Right atrium auricular region (tissue), 2 donors: Measurements from ENCODE around the gene RAD23A. TPM values are rescaled to one million over a fixed set of nuclear protein-coding genes. Genes with fewer than 3 reads are reported as not detected.

ENCODE experiments used
- DNase-seq: peaks from one replicate; pipeline ENCODE4 v3.0.0-alpha.2; 2019; ENCODE audit warnings: low spot score
- H3K27ac ChIP-seq, 2 donors: fragments of 200-600 bp; sonication (generic); 1 replicate in 1 of 2; 2 replicates in 1 of 2; pipeline ENCODE4 v1.5.1; 2016 to 2019
- H3K27me3 ChIP-seq, 2 donors: fragments of 200-600 bp; sonication (generic); one replicate each; pipeline versions ENCODE4 v1.5.1 to v1.6.0; 2017 to 2019
- H3K36me3 ChIP-seq: fragments of 200-600 bp; sonication (generic); one replicate; pipeline ENCODE4 v1.5.1; 2016
- H3K4me1 ChIP-seq, 2 donors: fragments of 200-600 bp; sonication (generic); one replicate each; pipeline versions ENCODE4 v1.5.1 to v1.6.0; 2017 to 2019
- H3K4me3 ChIP-seq, 2 donors: fragments of 200-600 bp; sonication (generic); 1 replicate in 1 of 2; 2 replicates in 1 of 2; pipeline ENCODE4 v1.5.1; 2017 to 2019; ENCODE audit warnings: mild to moderate bottlenecking in 1 of 2, moderate library complexity in 1 of 2
- H3K9me3 ChIP-seq, 2 donors: fragments of 200-600 bp; sonication (generic); one replicate each; pipeline ENCODE4 v1.5.1; 2019
- total RNA-seq, 2 donors: library from RNA; depleted of rRNA; stranded (reverse); fragments of >200 nt; gene quantifications; one replicate each; pipeline ENCODE4 v1.1.0, GENCODE V29; 2016
- TF ChIP-seq, protein P1 (sequence below), 2 donors: fragments of 200-600 bp; sonication (generic); IDR thresholded peaks; one replicate each; pipeline ENCODE4 v1.5.1; 2019; ENCODE audit warnings: antibody characterized with exemption in 2 of 2

The RAD23A gene
- total RNA-seq, 2 donors from 2014 or later: 178 to 185 TPM

DNA sequence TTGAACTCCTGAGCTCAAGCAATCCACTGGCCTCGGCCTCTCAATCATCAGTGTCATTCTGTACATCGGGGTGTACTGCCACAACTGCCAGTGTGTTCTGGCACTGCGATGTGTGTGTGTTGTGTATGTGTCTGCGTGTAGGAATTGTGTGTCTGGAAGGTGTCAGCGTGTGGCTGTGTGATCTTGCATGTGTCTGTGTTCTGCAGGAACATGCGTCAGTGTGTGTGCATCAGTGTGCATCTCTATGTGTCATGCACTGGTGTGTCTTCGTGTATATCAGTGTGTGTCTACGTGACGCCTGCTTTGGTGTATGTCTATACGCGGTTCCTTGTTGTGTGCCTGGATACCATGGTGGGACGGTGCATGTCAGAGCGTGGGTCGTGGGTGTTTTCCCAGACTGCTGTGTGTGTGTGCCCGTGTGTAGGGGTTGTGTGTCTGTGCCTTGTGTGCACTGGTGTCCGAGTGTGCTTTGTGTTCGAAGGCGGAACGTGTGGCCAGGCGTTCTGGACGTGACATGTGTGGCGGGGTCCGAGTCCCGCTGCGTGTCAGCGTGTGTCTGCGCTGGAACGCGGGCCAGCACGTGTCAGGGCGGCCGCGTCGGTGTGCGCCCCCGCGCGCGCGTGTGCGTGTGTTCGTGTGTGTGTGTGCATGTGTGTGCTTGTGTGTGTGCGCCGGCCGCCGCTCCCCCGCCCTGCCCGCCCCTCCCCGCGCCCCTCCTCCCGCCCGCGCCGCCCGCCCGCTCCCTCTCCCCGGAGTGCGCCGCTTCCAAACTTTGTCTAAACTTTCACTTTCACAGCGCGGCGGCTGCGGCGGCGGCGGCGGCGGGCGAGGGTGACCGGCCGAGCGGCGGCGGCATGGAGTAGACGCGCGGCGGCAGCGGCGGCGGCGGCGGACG is 49.3 kb downstream of the RAD23A start, which contains the start of gene NFIX:
NFIX (plus strand) TSS at position 775 of the 895 bp plus-strand sequence. CDS start 363 bp downstream, outside the sequence.
- DNase-seq: no peak
- H3K27me3 ChIP-seq: no peaks in the 10 kb centered on the region
- H3K9me3 ChIP-seq: no peaks in the 10 kb centered on the region

DNA sequence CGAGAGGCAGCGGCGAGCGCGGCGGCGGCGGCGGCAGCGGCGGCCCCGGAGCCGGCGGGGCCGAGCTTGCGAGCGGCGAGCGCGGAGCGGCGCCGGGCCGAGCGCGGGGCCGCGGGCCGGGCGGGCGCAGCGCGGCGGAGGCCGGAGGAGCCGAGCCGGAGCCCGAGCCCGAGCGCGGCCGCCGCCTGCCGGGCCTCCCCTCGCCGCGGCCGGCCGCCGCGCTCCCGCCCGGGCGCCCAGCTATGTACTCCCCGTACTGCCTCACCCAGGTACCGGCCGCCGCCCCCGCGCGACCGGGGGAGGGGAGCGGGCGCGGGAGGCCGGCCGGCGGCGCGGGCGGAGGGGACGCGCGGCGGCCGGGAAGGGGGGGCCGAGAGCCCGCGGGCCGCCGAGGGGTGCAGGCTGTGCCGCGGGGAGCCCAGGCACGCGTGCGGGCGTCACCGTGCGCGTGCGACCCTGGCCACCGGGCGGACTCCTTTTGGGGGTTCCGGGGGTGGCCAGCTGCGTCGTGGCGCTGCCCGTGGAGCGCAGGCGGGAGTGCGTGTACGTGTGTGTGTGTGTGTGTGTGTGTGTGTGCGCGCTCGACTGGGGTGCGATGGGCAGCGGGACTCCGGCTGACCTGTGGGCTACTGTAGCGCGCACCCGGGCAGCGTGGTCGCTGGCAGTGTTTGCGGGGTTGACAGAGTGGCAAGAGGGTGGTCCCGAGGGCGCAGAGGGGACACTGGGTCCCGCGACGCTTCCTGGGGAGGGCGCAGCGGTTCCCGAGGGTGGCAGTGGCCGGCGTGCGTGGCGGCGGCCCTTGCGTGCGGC is 50.1 kb downstream of the RAD23A start:
- DNase-seq: no peak
- H3K4me1 ChIP-seq: peaks cover 0 to 35% of the 10 kb centered on the region in 2 donors

More for the DNA sequence above, 49.3 kb downstream of the RAD23A start, which contains the start of gene NFIX:
- TF ChIP-seq, protein P1, sequence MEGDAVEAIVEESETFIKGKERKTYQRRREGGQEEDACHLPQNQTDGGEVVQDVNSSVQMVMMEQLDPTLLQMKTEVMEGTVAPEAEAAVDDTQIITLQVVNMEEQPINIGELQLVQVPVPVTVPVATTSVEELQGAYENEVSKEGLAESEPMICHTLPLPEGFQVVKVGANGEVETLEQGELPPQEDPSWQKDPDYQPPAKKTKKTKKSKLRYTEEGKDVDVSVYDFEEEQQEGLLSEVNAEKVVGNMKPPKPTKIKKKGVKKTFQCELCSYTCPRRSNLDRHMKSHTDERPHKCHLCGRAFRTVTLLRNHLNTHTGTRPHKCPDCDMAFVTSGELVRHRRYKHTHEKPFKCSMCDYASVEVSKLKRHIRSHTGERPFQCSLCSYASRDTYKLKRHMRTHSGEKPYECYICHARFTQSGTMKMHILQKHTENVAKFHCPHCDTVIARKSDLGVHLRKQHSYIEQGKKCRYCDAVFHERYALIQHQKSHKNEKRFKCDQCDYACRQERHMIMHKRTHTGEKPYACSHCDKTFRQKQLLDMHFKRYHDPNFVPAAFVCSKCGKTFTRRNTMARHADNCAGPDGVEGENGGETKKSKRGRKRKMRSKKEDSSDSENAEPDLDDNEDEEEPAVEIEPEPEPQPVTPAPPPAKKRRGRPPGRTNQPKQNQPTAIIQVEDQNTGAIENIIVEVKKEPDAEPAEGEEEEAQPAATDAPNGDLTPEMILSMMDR (IDR thresholded peaks at IDR 0.05): no peak
- H3K4me3 ChIP-seq: peak within 1 kb of the TSS; percentile 75 to 78
- H3K36me3 ChIP-seq: peaks cover 9% of the 10 kb centered on the region
- peak within 1 kb of the TSS; percentile 90 to 92 for H3K27ac ChIP-seq
- H3K4me1 ChIP-seq: peaks cover 0 to 28% of the 10 kb centered on the region in 2 donors

DNA sequence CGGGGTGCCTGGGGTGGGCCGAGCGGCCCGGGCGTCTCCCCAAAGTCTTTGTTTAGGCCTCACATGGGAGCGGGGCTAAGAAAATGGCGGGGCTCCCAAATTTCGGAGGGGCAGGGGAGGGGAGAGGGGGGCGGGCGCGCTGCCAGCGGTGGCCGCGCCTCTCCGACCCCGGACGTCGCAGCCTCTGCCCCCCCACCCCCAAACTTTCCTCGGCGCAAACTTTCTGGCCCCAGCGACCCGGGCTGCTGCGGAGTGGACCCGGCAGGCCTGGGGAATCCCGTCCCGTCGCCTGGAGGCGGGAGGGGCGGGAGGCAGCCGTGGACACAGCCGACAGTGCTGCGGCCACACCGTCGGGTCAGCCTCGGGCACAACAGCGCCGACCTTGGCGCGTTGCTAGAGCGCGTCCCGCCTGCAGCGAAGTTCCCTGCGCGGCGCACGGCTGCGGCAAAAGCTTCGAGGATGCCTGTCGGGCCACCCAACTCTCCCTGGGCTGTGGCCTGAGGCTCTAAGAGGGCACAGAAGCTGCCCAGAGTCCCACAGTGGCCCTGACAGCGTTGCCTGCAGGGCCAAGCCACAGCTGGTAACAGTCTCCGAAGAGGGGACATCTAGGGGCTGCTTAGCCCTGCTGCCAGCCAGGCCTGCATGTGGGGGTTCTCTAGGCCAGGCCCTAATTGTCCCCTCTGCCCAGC is 50.9 kb downstream of the RAD23A start:
- H3K27me3 ChIP-seq: no peaks in the 10 kb centered on the region
- peak overlapping the region; percentile 75 to 78 for H3K4me3 ChIP-seq
- H3K4me1 ChIP-seq: peaks cover 0 to 42% of the 10 kb centered on the region in 2 donors
- H3K27ac ChIP-seq: peak overlapping the region; percentile 90 to 92
- TF ChIP-seq, protein P1 (IDR thresholded peaks at IDR 0.05): peak in 1 of 2 donors; percentile 31
- H3K36me3 ChIP-seq: peaks cover 9% of the 10 kb centered on the region
- H3K9me3 ChIP-seq: no peaks in the 10 kb centered on the region
- DNase-seq: no peak

More for the DNA sequence above, 50.1 kb downstream of the RAD23A start:
- H3K9me3 ChIP-seq: no peaks in the 10 kb centered on the region
- no peaks in the 10 kb centered on the region for H3K27me3 ChIP-seq
- H3K4me3 ChIP-seq: peak overlapping the region; percentile 75 to 78
- TF ChIP-seq, protein P1 (IDR thresholded peaks at IDR 0.05): no peak
- peak overlapping the region; percentile 90 to 92 for H3K27ac ChIP-seq
- H3K36me3 ChIP-seq: peaks cover 9% of the 10 kb centered on the region

DNA sequence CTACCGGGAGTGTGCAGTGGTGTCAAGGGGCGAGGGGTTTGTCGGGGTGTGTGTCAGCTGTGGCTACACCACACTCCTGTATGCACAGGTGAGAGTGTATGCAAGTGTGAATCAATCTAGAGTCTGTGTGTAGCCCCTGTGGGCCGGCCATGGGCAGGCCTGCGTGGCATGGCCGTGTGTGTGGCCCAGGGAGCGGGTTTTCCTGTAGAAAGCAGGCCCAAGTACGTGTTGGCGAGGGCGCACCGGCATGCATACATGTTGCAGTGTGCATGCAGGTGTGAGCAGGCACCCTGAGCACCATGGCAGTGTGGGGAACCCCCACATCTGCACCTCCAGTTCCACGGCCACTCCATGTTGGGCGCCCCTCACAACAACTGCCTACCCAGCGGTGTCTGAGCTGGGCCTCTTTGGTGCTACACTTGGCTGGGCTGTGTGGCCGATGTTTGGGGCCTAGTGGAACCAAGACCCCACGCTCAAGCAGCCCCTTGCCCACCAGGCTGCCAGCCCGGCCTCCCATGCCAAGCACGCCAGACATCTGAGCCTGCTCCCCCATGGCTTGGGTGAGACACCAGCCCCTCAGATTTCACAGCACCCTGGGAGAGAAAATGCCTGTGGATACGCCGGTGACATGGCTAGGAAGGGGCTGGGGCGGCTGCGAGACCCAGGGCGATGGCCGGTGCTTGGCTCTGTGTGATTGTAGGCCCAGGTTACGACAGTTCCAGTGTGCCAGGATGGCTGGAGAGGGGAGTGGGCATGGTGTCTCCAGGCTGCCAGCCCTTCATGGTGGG is 51.7 kb downstream of the RAD23A start:
- Histone ChIP-seq H3K27me3 (no peaks in the 10 kb centered on the region), H3K4me1 (peaks cover 0 to 50% of the 10 kb centered on the region in 2 donors), H3K27ac (peak overlapping the region; percentile 90 to 92), H3K9me3 (no peaks in the 10 kb centered on the region), H3K4me3 (peak overlapping the region; percentile 75 to 78), H3K36me3 (peaks cover 9% of the 10 kb centered on the region)
- no peak for DNase-seq
- TF ChIP-seq, protein P1 (IDR thresholded peaks at IDR 0.05): no peak
